GF-D8 (cell line): ENCODE measurements around the gene FGR.
"Not testable (repeated sequence)": the region's sequence is repeated elsewhere in the genome, so short reads cannot be mapped to it uniquely, and the experiment has no call there.

Experiments used
- DNase-seq: peaks from one replicate; lab custom pipeline; 2025; lab: John Stamatoyannopoulos, UW

FGR gene

DNA sequence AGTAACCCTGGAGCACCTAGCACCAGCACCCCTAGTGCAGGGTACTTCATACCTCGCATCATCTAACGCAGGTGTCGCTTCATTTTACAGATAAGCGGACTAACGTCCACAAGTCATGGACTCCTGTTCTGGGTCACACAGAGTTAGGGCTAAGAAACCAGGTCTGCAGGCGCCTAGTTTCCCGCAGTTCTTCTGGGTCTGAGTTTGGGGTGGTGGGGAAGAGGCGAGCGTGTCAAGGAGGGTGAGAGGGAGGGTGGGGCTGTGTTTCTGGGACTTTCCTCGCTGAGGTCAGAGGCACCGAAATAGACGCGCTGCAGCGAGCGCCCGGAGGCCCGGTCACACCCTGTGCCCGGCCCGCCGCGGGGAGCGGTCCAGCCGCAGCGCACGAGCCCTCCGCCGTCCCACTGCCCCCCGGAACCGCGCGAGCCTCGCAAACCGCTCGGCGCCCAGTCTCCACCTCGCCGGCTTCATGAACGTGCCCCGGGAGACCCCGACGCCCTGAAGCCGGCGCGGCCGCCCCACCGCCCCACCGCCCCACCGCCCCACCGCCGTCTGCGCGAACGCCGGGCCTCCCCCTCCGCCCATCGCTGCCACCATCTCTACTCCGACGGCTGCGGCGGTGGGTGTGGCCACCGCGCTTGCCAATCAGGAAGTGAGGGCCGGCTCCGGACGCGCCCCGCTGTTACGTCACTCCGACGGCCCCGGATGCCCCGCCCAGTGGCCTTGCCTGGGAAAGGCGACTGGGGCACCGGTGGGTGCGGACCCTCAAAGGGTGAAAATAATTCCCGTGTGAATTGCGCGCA lies 24.7 kb upstream of the FGR start:
- DNase-seq, result peak; percentile 61

DNA sequence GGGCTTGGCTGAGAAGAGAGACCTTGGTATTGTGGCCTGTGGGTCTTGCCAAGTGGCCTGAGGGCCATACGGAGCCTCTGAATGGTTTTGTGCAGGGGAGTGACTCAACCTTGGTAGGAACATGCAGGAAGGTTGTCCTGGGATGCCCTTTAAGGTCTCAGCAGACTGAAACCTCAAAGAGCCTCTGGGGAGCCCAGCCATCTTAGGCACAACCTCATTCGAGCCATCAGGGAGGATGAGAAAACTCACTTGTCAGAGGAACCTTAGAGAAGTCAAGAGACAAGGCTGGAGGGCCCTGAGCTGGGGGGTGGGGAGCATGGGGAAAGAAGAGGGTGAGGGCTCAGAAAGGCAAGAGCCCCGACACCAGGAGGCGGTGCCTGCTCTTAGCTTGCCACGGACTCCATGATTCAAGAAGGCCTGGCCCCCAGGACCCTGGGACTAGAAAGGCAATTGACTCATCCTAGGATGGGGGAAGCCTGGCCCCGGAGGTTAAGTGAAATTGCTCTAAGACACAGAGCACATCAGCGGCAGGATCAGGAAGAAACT lies 24.0 kb upstream of the FGR start:
- peak; percentile 42 for DNase-seq

DNA sequence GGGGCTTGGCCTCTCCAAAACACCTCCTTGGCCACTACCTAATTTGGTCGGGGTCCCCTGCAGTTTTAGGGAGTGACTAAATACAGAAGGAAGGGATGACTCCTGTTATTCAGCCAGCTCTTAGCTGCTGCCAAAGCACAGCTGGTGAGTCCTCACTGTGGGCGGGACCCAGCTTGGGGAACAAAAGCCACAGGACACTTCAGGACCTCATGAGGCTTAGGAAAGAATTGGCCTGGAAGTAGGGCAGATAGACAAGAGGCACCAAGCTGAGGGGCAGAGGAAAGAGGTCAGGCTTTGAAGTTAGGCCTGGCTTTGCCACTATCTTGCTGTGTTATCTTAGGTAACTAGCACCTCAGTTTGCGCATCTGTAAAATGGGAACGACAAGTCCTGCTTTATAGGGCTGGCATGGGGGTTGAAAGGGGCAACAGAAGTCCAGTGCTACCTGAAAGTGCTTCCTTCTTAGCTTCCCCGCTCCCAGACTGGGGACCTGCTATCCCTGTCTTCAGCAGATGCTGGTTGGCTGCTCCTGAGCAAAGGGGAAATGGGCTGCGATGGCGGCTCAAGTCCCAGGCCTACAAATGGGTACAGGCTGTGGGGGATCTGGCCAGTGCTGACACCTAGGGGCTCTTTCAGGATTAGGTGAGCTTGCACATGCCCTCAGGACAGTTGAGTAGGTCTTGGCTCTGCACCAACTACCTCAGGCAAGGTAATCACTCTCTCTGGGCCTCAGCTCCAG lies 21.3 kb upstream of the FGR start:
- DNase-seq, result no peak

DNA sequence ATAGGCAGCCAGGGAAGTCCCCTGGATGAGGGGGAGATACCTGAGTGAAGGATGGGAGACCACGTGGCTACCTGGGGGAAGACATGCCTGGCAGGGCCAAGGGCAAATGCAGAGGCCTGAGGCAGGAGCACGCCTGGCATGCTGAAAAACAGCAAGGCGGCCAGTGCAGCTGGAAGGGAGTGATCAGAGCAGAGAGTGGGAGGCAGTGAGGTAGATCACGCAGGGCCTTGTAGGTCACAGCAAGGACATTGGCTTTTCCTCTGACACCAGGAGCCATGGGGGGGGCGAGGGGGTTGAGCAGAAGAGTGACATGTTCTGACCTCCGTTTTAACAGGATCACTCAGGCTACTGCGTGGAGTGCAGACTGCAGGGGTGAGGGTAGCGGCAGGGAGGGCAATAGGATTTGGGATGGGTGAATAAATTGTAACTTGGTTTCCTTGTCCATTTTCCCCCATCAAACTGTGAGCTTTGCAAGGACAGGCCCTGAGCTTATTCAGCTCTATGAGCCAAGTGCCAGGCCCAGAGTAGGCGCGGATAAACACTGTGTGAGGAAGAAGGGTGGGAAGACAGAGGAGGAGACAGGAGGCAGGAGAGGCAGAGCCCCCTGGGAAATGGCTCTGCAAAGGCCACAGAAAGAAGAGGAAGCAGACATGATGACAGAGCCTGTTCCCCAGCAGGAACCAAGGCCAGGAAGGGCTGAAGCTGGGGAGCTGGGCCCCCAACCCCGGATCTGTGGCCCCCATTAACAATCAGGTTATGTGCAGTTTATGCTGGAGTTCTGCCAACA lies 20.4 kb upstream of the FGR start:
- no peak for DNase-seq

DNA sequence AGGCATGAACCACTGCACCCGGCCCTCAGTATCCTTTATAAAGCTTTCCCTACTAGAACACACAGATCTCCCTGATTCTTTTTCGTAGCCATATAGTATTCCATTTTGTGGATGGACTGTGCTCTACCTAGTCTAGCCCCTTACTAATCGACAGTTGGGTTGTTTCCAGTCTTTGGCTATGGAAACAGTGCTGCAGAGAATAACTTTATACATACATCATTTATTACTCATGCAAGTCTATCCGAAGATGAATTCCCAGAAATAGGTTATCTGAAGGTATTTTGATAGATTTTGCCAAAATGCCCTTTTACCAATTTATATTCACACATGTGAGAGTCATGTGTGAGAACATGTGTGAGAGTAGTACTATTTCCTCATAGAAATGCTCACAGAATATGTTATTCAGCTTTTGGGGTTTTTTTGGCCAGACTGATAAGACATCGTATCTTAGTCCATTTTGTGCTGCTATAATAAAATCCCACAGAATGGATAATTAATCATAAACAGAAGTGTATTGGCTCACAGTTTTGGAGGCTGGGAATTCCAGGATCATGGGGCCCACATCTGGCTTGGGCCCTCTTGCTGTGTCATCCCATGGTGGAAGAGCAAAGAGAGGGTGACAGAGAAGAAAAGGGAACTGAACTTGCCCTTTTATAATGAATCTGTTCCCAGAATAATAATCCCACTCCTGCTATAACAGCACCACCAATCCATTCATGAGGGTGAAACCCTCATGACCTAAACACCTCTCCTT lies 17.3 kb upstream of the FGR start:
- no peak for DNase-seq

DNA sequence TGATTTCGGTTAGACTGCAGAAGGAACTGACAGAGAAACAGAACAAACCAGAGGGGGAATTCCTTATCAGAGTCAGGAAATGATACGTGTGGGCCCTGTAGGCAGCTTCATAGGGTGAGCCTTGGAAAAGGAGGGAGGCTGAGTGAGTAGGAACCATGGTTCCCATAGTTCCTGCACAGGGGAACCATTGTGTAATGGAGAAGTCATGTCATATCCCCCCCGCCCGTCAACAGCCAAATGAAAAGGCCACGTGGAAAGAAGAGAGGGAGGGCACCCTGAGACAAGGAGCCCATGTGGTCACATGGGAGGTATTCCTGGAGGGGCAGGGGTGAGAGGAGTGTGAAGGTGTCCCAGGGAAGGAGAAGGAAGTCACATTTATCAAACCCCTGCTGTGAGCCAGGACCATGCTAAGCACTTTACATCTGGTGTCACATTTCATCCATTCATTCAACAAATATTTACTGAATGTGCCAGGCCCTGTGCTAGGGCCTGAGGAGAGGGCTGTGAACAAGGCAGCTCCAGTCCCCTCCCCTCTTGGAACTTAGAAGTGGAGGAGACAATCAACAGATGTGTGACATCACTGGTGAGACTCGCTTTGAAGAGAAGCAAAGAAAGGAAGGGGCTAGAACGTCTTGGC lies 15.7 kb upstream of the FGR start:
- DNase-seq, result peak; percentile 57

DNA sequence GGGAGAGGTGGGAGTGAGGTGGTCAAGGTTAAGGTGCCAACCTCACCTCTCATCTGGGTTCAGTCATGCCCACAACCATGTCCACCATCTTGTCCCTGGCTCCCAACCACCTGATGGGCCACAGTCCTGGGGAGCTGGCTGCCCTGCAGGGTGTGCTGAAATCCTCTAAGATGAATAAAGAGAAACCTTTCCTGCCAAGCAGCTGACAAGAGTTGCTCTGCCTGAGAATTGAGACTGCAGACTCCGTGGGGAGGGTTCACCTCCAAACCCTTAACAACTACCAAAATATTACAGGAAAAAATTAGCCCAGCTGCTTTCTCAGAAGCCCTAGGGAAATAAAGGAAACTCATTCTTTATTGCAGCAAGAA lies 15.2 kb upstream of the FGR start:
- no peak for DNase-seq

DNA sequence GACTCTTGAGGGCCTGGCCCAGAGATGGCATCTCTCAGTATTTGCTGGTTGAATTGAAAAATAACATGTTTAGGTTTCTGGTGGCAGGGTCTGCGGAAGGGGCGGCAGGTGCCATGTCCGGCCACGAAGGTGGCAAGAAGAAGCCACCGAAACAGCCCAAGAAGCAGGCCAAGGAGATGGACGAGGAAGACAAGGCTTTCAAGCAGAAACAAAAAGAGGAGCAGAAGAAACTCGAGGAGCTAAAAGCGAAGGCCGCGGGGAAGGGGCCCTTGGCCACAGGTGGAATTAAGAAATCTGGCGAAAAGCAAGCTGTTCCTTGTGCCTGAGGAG lies 14.3 kb upstream of the FGR start:
- DNase-seq, result no peak

DNA sequence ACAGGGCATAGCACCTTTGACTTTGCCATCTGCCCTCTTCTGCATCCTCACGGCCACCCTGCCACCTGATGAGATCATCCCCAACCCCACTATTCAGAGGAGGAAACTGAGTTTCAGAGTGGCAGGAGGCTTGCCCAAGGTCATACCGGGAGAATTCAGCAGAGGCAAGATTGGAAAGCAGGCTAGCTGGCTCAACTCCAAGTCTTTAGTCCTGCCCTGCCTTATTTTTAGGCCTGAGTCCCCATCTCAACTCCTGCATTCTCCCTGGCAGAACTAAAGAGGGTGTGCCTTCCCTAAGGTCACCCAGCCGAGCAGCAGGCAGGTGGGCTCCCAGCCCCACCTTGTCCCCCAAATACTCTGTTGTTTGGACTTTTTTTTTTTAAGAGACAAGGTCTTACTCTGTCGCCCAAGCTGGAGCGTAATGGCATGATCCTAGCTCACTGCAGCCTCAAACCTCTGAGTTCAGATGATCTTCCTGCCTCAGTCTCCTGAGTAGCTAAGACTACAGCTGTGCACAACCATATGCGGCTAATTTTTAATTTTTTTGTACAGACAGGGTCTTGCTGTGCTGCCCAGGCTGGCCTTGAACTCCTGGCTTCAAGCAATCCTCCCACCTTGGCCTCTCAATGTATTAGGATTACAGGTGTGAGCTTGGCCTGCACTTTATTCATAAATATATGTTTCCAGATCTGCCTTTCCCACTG lies 13.8 kb upstream of the FGR start:
- no peak for DNase-seq

DNA sequence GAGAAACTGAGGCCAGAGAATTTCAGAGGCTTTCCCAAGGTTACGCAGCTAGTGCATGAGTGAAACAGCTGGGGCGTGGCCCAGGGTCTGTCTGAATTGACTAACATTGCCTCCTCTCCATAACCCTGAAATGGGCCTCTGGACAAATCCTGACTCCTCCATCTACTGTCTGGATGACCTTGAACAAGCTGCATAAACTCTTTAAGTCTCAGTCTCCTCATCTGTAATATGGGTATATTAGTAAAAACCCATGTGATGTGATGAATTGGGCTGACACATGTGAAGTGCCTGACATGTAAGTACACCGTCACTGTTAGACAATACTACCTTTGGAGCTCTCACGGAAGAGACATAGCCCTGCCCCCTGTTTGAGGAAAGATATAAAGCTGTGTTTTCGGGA lies 12.3 kb upstream of the FGR start:
- no peak for DNase-seq

DNA sequence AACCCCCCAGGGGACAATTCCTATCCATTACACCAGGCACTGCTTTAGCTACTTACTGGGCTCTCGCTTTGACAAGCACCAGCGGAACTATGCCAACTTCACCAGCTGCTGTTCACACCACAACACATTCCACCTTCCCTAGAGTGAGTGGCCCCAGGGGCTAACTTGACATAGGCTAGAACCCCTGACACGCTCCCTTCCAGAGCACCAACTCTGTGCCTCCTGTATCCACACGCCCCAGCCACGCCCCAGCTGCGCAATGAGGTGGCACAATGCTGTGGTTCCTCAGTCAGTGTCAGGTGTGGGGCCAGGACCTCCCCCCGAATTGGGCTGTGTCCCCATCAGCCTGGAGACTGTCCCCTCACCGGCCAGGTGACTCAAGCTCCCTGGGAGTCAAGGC lies 11.7 kb upstream of the FGR start:
- DNase-seq, result no peak

DNA sequence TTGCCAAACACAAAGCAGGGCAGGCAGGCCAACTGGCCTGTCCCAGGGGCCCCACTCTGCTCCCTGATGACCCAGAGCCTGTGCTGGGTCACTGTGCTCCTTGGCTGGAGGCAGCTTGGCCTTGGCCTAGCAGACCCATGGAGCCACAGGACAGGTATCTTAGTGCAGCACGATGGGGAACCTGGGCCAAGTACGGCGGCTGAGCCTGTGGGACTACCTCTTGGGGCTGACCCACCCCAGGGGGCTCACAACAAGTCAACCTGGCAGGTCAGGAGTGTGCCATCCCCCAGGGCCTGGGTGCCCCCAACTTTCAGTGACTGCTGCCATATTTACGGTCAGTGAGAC lies 10.1 kb upstream of the FGR start:
- DNase-seq, result no peak

DNA sequence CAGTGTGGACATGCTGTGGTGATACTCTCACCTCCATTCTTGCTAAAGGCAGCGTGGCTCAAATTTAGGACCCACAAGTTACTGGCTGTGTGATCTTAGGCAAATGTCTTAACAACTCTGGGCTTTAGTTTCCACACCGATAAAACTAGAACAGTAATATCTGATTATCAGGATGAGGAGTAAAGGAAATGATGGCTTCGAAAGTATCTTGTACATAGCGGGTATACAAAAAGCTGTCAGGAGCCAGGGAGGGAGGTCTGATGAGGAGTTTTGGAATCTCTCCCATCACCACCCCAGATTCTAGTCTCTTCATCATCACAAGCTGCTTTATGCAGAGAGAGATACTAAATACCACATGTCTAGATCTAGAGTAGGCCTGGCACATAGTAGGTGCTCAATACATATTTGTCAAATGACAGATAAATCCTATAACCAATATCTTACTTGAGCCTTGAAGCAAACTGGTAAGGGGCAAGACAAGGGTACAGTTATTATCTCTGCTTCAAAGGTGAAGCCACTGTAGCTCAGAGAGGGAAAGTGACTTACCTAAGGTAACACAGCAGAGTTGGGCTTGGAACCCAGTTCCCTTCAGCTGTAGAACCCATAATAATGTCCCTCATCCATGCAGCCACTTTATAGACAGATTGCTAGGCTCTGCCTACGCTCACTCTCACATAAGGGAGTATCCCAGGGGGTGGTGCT lies 9.5 kb upstream of the FGR start:
- no peak for DNase-seq

DNA sequence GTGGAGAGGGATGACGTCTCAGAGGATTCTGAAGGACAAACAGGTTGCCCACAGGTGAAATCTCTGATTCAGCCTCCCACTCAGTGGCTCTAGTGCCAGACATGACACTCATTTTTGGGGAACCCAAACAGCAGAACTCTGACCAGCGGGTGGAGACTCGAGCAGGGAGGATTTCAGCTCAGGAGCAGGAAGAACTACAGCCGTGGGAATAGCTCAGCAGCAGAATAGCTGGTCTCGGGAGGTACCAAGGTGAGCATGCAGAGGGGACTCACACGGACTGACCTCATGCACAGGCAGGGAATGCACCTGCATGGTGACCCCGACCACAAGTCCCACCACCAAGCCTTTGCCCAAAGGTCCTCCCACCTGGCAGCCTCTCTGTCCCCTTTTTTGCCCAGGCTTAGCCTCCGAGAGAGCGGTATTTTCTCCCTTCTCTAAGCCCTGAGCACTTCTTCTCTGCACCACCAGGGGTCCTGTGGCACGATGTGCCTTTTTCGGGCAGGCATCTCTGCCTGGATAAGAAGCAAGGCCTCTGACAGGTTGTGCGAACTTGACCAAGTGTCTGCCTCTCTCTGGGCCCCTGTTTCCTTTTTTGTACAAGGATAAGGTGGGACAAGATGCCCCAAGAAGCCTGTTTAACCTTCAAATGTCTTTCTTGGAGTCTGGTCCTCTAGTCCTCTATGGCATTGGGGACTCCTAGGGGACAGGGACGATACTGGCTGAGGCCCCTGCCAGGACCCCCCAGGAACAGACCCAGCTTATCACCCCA lies 8.8 kb upstream of the FGR start:
- peak; percentile 19 for DNase-seq

DNA sequence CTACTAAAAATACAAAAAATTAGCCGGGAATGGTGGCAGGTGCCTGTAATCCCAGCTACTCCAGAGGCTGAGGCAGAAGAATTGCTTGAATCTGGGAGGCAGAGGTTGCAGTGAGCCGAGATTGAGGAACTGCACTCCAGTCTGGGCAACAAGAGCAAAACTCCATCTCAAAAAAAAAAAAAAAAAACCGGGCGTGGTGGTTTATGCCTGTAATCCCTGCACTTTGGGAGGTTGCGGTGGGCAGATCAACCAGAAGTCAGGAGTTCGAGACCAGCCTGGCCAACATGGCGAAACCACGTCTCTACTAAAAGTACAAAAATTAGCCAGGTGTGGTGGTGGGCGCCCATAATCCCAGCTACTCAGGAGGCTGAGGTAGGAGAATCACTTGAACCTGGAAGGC lies 5.5 kb upstream of the FGR start:
- not testable (repeated sequence) for DNase-seq

DNA sequence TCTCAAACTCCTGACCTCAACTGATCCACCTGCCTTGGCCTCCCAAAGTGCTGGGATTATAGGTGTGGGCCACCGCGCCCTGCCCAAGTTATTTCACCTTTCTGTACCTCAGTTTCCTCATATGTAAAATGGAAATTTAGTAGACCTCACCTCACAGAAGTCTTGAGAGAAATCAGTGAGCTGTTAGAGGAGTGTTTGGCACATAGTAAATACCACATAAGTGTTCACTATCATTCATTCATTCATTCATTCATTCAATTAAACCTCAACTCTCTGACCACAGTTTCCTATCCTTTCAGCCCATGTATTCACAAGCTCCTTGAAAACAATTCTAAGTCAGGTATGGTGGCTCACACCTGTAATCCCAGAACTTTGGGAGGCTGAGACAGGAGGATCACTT lies 3.8 kb upstream of the FGR start:
- DNase-seq, result no peak

DNA sequence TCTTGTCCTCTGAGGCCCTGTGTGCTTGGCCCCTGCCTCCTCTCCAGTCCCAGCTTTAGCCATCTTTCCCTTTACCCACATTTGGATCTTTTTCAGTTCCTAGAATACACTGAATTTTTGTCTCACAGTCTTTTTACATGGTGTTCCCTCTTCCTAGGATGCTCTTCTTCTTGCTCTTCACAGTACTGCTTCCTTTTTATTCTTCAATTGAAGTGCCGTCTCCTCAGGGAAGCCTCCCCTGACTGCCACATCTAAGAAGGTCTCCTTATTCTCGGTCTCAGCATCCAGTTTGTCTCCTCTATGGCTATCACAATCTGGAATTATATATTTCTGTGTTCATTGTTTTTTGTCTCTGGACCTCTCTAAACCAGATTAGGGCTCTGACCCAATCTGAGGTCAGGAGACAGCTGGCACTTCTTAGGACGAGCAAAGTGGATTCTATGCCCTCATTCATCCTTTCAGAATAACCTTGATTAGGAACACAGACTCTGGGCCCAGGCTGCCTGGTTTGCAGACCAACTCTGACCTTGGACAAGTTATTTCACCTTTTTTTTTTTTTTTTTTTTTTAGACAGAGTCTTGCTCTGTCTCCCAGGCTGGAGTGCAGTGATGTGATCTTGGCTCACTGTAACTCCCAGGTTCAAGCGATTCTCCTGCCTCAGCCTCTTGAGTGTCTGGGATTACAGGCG lies 3.2 kb upstream of the FGR start:
- no peak for DNase-seq

DNA sequence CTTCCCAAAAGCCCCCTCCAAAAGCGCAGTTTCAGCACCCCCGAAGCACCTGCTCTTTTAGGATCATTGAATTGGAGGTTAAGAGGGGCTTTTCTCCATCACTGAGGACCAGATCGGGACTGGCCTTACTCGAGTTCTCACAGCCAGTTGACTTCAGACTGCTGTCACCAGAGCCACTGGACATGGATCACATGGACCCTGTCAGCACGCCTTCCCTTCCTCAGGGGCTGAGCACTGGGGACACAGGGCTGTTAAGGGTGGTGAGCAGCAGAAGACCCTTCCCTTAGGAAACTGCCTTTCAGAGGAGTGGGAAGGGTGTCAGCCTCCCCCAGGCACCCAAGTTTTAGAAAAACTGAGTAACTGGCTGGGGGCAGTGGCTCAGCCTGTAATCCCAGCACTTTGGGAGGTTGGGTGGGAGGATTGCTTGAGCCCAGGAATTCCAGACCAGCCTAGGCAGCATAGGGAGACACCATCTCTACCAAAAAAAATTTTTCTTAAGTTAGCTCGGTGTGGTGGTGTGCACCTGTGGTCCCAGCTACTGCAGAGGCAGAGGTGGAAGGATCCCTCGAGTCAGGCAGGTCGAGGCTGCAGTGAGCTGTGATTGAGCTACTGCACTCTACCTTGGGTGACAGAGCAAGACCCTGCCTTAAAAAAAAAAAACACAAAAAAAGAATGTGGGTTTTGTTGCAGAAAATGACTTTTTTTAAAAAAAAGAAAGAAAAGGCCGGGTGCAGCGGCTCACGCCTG lies 584 bp upstream of the FGR start:
- no peak for DNase-seq
